HUDEP-2 (cell line): ENCODE results near the gene AFF3.
"Not testable (repeated sequence)": the region's sequence is repeated elsewhere in the genome, so short reads cannot be mapped to it uniquely, and the experiment has no call there.

ENCODE experiments used
- DNase-seq, 76 experiments: peaks; one replicate each; lab custom pipeline; 2025; ENCODE audit not compliant: unreplicated experiment in 76 of 76; lab: John Stamatoyannopoulos, UW

The AFF3 gene

DNA sequence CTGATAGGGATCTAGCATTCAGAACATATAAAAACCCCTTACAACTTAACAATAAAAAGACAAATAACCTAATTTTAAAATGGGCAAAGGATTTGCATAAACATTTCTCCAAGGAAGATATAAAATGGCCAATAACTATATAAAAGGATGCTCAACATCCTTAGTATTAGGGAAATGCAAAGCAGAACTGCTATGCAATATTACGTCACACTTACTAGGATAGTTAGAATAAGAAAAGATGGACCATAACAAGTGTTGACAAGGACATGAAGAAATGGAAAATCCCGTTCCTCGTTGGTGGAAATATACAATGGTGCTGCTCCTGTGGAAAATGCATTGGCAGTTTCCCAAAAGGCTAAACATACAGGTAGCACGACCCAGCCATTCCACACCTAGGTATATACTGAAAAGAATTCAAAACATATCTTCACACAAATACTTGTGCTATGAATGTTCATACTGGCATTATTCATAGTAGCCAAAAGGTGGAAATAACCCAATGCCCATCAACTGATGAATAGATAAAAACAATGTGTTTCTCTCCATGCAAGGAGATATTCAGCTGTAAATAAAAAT lies 604.4 kb downstream of the AFF3 start:
- DNase-seq = no peak

DNA sequence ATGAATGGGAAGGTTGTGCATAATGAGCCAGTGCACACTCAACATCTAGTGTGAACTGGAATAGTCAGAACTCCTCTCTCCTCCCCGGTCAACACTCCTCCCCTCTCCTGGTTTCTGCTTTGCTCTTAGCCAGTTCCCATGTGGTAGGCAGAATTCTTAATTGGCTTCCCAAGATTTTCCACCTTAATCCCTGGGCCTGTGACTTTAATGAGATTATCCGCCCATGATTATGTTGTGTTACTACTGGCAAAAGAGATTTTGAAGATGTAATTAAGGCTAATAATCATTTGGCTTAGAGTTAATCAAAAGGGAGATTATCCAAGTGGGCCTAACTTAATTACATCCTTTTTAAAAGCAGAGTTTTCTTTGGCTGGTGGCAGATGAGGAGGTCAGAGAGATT lies 618.3 kb downstream of the AFF3 start:
- no peak for DNase-seq

DNA sequence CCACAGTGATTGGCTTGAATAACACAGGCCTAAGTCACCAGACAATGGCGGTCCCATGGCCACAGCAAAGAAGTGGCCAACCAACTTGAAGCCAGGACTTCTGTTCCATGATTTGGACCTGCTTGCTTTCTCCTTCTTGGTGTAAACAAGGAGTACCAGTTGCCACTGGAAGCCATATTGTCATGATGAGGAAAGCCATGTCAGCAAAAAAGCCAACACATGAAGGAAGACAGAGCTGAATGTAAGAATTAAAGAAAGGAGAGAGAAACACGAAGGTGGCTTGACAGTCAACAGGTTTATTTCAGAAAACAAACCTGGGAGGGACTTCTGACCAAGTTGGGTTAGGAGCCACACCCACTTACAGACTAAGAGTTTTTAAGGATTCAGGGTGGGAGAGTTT lies 620.2 kb downstream of the AFF3 start:
- DNase-seq = no peak

DNA sequence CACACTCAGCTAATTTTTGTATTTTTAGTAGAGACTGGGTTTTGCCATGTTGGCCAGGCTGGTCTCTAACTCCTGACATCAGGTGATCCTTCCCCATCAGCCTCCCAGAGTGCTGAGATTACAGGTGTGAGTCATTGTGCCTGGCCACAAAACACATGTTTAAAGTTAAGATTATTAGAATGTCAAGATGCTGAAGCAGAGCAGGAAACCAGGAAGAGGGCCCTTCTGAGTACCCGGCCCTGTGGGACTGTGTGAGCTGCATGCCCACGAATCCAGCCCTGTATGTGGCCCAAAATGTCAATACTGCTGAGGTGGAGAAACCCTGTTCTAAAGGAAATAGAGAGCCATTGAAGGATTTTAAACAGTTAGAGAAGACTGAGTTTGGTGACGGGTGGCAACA lies 621.6 kb downstream of the AFF3 start:
- no peak for DNase-seq

DNA sequence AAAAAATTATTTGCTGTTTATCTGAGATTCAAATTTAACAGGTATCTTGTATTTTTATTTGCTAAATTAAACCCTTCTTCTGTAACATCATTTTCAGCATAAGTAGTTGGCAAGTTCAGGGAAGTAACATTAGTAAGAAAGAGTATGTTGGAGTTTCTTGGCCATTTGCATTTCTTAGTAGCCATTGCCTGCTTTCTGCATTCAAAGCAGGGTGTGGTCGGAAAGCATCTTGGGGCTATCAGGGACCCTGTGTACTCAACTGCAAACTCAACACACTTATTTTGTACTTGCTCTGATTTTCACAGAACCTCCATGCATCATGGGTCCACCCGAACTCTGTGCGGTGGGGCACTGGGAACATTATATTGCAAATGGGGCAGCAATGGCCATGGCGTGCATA lies 622.2 kb downstream of the AFF3 start:
- no peak for DNase-seq

DNA sequence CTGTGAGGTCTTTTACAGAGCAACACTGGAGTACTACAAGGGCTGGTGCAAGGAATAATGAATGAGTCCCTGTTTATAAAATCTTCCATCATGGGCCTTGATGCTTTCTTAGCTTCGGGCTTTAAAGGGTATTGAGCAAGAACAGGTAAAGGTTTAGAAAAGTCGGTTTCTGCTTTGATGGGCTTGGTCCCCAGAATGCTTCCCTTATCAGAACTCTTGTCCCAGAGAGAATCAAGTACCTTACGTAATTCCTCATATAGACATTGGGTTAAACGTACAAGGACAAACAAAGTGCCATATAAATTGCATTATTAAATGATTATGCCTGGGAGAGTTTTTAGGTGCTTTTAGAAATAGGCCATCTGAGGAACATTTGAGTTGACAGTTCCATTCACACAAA lies 628.0 kb downstream of the AFF3 start:
- DNase-seq = no peak

DNA sequence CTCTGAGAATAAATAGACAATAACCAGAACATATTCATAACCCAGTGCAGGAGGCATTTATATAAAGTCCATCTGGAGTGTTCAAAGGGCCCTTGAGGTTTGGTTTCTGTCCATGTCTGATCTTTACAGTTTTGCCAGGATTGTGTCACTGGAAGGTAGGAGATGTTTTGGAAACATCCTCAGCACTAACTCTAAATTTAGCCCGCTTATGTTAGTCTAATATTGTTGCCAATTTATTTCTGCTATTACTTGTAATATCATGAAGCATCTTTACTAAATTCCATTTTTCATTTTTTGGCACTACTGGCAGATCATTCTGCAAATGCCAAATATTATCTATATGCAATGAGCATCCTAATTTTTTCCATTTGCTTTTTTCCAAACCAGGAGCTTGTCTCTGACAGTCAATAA lies 630.2 kb downstream of the AFF3 start:
- no peak for DNase-seq

DNA sequence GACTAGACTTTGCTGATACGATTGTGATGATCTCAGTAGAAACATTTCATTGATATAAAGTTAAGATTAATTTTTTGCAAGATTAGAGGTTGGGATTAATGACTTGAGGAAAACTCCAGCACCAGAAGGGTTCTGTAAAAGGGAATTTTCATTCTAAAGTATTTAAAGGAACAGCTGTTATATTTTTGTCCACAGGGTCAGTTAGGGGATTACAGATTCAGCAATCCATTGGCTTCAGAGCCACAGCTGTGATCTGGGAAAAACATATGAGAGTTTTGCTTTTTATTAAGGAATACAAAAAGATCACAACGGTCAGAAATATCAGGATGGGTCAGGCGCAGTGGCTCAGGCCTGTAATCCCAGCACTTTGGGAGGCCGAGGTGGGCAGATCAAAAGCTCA lies 633.0 kb downstream of the AFF3 start:
- DNase-seq = no peak

DNA sequence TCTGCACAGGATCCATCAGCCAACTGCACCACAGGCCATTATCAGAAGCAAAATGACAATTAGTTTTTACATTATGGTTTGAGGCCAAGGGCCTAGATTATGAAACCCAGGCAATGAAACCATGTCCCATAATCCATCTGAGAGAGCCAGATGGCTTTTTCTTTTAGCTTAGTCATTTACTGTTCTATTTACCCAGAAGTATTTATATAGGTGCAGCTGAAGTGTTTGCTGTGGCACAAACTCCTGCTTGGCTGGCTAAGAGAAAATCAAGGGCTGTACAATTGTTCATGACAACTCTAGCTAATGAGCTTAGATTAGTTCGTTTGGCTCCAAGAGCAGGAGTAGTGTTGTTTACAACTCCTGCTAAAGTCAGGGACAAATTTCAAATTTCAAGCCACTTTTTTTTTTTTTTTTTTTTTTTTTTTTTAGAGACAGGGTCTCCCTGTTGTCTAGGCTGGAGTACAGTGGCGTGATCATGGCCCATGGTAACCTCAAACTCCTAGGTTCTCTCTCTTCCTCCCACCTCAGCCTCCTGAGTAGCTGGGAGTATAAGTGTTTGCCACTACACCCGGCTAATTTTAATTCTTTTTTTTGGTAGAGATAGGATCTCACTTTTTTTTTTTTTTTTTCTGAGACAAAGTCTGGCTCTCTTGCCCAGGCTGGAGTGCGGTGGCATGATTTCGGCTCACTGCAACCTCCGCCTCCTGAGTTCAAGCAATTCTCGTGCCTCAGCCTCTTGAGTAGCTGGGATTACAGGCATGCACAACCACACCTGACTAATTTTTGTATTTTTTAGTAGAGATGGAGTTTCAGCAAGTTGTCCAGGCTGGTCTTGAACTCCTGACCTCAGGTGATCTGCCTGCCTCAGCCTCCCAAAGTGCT lies 634.2 kb downstream of the AFF3 start:
- no peak for DNase-seq

DNA sequence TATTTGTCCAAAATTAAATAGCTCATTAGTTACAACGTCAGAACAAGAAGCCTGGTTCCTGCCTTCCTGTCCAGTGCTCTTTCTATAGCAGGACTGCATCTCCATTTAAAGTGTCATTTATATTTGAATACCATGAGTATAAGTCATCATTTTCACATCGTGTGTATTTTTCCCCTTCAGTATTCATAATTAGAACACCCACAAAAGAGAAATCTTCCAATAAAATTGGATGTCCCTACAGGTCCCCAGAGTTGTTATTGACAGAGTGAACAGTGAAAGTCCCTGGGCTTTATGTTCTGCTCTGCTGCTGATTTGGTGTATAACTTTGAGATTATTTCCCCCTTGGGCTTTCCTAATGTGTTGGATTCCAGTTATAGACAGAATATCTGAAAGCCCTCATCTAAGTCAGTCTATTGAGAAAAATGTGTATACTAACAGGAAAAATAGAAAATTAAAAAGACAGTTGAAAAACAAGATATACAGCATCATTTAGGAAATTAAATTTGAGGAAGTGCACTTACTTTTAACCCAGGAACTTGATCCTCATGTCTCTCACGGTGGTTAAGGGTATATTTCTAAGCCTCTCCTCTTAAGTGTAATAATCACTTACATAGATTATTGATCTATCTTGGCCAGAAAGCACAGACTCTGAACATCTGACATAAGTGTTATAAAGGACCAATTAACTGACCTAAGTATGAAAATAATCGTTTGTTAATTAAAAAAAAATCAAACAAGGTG lies 637.4 kb downstream of the AFF3 start:
- no peak for DNase-seq

DNA sequence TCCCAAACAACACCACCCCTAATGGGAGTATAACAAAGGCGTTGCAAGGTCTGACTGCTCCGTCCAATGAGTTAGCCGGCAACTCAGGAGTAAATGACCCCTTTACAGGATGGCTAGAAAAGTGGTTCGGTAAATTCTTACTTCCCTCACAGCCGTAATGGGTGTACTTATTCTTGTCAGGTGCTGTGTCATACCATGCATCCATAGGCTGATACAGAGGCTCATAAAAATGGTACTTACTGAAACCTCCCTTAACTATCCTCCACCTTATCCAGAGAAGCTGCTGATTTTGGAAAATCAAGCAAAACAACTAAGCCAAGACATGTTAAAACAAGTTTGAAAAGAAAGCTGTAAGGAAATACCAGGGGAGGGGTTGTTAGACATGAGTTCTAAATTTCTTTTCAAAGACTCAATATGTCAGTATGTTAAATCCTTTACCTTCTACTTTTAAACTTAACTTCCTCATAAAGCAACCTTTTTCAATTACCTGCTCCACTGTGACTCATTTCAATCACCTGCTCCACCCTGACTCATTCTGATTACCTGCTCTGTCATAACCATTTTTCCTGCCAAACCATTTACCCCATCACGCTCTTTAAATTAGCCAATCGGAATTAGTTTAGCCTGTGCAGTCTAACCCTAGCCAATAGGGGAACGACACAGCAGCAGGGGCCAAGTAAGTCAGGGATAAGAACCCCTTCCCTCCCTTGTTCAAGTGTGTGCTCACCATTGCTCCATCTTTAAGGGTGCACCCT lies 638.6 kb downstream of the AFF3 start:
- not testable (repeated sequence) for DNase-seq

DNA sequence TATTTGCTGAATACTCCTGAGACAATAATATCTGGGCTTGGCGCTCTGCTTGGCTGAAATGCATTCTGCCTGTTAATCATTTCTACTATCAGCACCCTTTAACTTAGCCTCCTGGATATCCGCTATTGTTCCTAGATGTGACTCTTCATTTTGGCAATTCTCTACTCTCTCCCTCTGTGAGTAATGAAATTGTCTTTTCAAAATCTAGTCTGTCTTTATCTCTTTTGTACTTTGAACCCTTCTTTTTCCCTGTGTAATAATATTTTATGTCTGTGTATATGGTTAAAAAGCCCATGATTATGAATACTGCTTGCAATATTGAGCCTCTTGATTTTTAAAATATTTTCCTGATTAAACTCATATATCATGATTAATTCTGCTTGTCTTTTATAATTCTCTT lies 646.4 kb downstream of the AFF3 start:
- no peak for DNase-seq
